ENCODE measurements around the gene DHDDS. TPM values are rescaled to one million over a fixed set of nuclear protein-coding genes. Genes with fewer than 3 reads are reported as not detected.
A peak's percentile ranks its signal among the peaks of the same experiment; 100 is the strongest.

The DHDDS gene
- total RNA-seq, 2 experiments from 2014 or later = 39.0 to 45.1 TPM

DNA sequence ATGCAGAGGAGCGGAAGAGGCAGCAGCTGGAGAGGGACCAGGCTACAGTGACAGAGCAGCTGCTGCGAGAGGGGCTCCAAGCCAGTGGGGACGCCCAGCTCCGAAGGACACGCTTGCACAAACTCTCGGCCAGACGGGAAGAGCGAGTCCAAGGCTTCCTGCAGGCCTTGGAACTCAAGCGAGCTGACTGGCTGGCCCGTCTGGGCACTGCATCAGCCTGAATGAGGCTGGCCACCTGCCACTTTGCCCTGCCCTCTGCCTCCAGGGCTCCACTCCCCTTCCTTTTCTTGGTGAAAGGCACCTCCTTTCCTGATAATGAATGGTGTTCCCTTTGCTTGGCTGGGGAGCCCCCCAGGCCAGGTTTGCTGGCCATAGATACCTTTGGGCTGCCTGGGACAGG, 36.8 kb downstream of the DHDDS start:
- ChIA-PET POLR2A (interaction anchor here (0.6 kb wide), 1 partner anchor 214 kb away, joined by 8 read pairs; no protein-coding TSS in a partner anchor), CTCF (ENCODE audit: unreplicated experiment) (no interaction called here)
- Histone ChIP-seq H3K9me2 (ENCODE audit: insufficient read depth, low read length) (no peaks in the 10 kb centered on the region), H3K4me1 (ENCODE audit: insufficient read depth, low read length, poor library complexity, severe bottlenecking) (peaks cover 28% of the 10 kb centered on the region), H3K4me3 (ENCODE audit: low read depth, low read length, poor library complexity, severe bottlenecking) (no peak overlapping the region), H2AFZ (ENCODE audit: low read length) (no peak overlapping the region), H3K9me3 (ENCODE audit: low read length) (no peaks in the 10 kb centered on the region), H3K79me2 (ENCODE audit: insufficient read depth, low read depth, low read length) (peaks cover 10% of the 10 kb centered on the region), H3K27ac (ENCODE audit: low read depth, low read length, poor library complexity, severe bottlenecking) (no peak overlapping the region), H3K4me2 (ENCODE audit: low read length) (no peak overlapping the region), H3K36me3 (ENCODE audit: insufficient read depth, low read length) (peaks cover 77% of the 10 kb centered on the region), H4K20me1 (ENCODE audit: insufficient read depth, low read length) (peaks cover 8% of the 10 kb centered on the region)
- intact Hi-C loops (cut with micrococcal nuclease; ENCODE audit: unreplicated experiment) = no loop called here
- TF ChIP-seq, protein P1, sequence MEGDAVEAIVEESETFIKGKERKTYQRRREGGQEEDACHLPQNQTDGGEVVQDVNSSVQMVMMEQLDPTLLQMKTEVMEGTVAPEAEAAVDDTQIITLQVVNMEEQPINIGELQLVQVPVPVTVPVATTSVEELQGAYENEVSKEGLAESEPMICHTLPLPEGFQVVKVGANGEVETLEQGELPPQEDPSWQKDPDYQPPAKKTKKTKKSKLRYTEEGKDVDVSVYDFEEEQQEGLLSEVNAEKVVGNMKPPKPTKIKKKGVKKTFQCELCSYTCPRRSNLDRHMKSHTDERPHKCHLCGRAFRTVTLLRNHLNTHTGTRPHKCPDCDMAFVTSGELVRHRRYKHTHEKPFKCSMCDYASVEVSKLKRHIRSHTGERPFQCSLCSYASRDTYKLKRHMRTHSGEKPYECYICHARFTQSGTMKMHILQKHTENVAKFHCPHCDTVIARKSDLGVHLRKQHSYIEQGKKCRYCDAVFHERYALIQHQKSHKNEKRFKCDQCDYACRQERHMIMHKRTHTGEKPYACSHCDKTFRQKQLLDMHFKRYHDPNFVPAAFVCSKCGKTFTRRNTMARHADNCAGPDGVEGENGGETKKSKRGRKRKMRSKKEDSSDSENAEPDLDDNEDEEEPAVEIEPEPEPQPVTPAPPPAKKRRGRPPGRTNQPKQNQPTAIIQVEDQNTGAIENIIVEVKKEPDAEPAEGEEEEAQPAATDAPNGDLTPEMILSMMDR (conservative IDR thresholded peaks at IDR 0.05; ENCODE audit: low read length) = no peak
- no TSS peak for BruUV-seq (replicated peaks)
- no peak for DNase-seq (ENCODE audit: low spot score)

DNA sequence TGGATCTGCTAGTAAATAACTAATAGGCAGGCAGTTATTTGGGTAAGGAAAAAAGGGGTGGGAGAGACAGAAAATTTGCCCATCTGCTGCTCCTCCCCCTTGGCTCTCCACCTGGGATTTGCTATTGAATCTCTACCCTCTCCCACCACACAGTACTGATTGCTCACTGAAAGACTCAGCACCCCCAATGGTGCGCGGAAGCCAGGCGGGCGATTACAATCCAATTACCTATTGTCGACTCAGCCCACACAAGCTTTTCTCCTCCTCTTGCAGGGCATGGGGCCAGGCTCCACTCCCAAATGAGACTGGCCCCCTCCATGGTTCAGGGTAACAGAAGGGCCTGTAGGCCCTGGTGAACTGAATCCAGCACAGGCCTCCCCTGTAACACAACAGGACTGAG, 37.4 kb downstream of the DHDDS start:
- H3K4me3 ChIP-seq (ENCODE audit: low read depth, low read length, poor library complexity, severe bottlenecking) = no peak overlapping the region
- peaks cover 34% of the 10 kb centered on the region for H3K4me1 ChIP-seq (ENCODE audit: insufficient read depth, low read length, poor library complexity, severe bottlenecking)
- POLR2A ChIA-PET = interaction anchor here (0.6 to 1.4 kb wide), 3 partner anchors 31 to 214 kb away, joined by 4 to 8 read pairs (median 5); partner anchors contain the start of gene DHDDS
- H3K4me2 ChIP-seq (ENCODE audit: low read length) = peak overlapping the region; percentile 89; the same call in 1 of the 2 replicates
- H3K9me2 ChIP-seq (ENCODE audit: insufficient read depth, low read length) = no peaks in the 10 kb centered on the region
- H3K79me2 ChIP-seq (ENCODE audit: insufficient read depth, low read depth, low read length) = peaks cover 16% of the 10 kb centered on the region
- CTCF ChIA-PET (ENCODE audit: unreplicated experiment) = interaction anchor here (0.6 kb wide), 1 partner anchor 565 kb away, joined by 3 read pairs; no protein-coding TSS in a partner anchor
- TF ChIP-seq EZH2phosphoT487 (IDR thresholded peaks at IDR 0.05; ENCODE audit: borderline replicate concordance, low read depth, low read length) = no peak
- TF ChIP-seq, protein P1 (conservative IDR thresholded peaks at IDR 0.05; ENCODE audit: low read length) = no peak
- H4K20me1 ChIP-seq (ENCODE audit: insufficient read depth, low read length) = peaks cover 15% of the 10 kb centered on the region
- H3K36me3 ChIP-seq (ENCODE audit: insufficient read depth, low read length) = peaks cover 77% of the 10 kb centered on the region
- no peak for DNase-seq (ENCODE audit: low spot score)
- H3K27ac ChIP-seq (ENCODE audit: low read depth, low read length, poor library complexity, severe bottlenecking) = no peak overlapping the region
- no peak overlapping the region for H2AFZ ChIP-seq (ENCODE audit: low read length)
- no TSS peak for BruUV-seq (replicated peaks)
- intact Hi-C loops (cut with micrococcal nuclease; ENCODE audit: unreplicated experiment) = no loop called here
- no peaks in the 10 kb centered on the region for H3K9me3 ChIP-seq (ENCODE audit: low read length)

DNA sequence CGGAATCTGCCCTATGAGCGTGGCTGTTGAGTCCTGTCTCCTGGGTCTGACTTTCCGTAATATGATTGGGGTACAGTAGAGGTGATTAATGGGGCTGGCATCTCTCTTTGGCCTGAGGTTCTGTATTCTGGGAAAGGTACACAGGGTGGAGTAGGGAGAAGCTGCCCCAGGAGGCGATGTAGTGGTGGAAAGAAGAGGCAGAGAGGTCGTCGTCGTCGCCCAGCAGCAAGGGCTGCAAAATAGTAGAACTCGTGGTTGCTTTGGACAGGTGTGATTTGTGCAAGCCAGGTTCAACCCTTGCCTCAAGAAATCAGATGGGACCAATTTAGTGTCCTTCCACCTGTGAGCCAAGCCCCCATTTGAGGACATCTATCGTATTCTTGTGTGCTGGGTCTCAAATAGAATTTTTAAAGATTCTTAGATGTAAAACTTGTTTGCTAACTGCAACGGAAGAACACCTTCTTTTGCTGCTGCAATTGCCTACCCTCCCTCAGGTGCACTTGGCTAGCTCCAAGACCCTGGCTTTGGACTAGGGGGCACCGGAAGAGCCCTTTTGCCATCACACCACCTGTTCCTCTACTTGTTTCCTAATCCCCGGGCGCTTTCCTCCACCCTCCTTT, 38.9 kb downstream of the DHDDS start:
- Histone ChIP-seq H3K4me2 (ENCODE audit: low read length) (peak overlapping the region; percentile 89), H3K79me2 (ENCODE audit: insufficient read depth, low read depth, low read length) (peaks cover 20% of the 10 kb centered on the region), H3K4me1 (ENCODE audit: insufficient read depth, low read length, poor library complexity, severe bottlenecking) (peaks cover 43% of the 10 kb centered on the region), H3K27ac (ENCODE audit: low read depth, low read length, poor library complexity, severe bottlenecking) (peak overlapping the region; percentile 95), H4K20me1 (ENCODE audit: insufficient read depth, low read length) (peaks cover 18% of the 10 kb centered on the region), H3K4me3 (ENCODE audit: low read depth, low read length, poor library complexity, severe bottlenecking) (peak overlapping the region; percentile 96), H2AFZ (ENCODE audit: low read length) (no peak overlapping the region), H3K9me2 (ENCODE audit: insufficient read depth, low read length) (no peaks in the 10 kb centered on the region), H3K9me3 (ENCODE audit: low read length) (no peaks in the 10 kb centered on the region), H3K36me3 (ENCODE audit: insufficient read depth, low read length) (peaks cover 71% of the 10 kb centered on the region)
- peak; percentile 56 for DNase-seq (ENCODE audit: low spot score)
- ChIA-PET CTCF (ENCODE audit: unreplicated experiment) (interaction anchor here (0.6 kb wide), 1 partner anchor 53 kb away, joined by 3 read pairs; no protein-coding TSS in a partner anchor), POLR2A (interaction anchor here (0.6 to 1.4 kb wide), 6 partner anchors 16 to 39 kb away, joined by 3 to 6 read pairs (median 4); partner anchors contain the start of gene DHDDS)
- BruUV-seq (replicated peaks) = TSS peak; percentile 45
- TF ChIP-seq, protein P1 (conservative IDR thresholded peaks at IDR 0.05; ENCODE audit: low read length) = no peak
- TF ChIP-seq EZH2phosphoT487 (IDR thresholded peaks at IDR 0.05; ENCODE audit: borderline replicate concordance, low read depth, low read length) = no peak
- intact Hi-C loops (cut with micrococcal nuclease; ENCODE audit: unreplicated experiment) = loop anchor here (2.0 to 5.0 kb wide), 2 partner anchors 38 to 184 kb away; partner anchors contain the start of gene DHDDS
